Sigmoid colon (tissue), 7 donors: ENCODE measurements around the gene CMTR1. TPM values are rescaled to one million over a fixed set of nuclear protein-coding genes. Genes with fewer than 3 reads are reported as not detected.
A peak's percentile ranks its signal among the peaks of the same experiment; 100 is the strongest.

ENCODE experiments used
- DNase-seq: peaks from one replicate; pipeline ENCODE4 v3.0.0-alpha.2; 2019
- H3K27ac ChIP-seq, 4 donors: fragments of 200-600 bp; sonication (generic); one replicate each; pipeline ENCODE4 v1.5.1; 2016 to 2019; ENCODE audit warnings: mild to moderate bottlenecking in 1 of 4
- H3K27me3 ChIP-seq, 3 donors: fragments of 200-600 bp; sonication (generic); one replicate each; pipeline ENCODE4 v1.5.1; 2019; ENCODE audit warnings: mild to moderate bottlenecking in 1 of 3
- H3K36me3 ChIP-seq, 4 donors: fragments of 200-600 bp; sonication (generic); one replicate each; pipeline ENCODE4 v1.5.1; 2016 to 2019
- H3K4me1 ChIP-seq, 4 donors: fragments of 200-600 bp; sonication (generic); one replicate each; pipeline ENCODE4 v1.5.1; 2017 to 2019
- H3K4me3 ChIP-seq, 4 donors: fragments of 200-600 bp; sonication (generic); one replicate each; pipeline ENCODE4 v1.5.1; 2017 to 2019; ENCODE audit warnings: mild to moderate bottlenecking in 2 of 4, moderate library complexity in 1 of 4
- H3K9me3 ChIP-seq, 4 donors: fragments of 200-600 bp in 3 of 4; sonication (generic) in 3 of 4; one replicate each; pipeline versions ENCODE4 v1.5.1 to v1.6.1; 2013 to 2019
- EP300 ChIP-seq, 4 donors: sonication (generic); formaldehyde crosslinking; IDR thresholded peaks; one replicate each; pipeline ENCODE4 v1.6.1; 2017; ENCODE audit warnings: antibody characterized with exemption in 4 of 4
- POLR2A ChIP-seq, 2 donors: fragments of 450-650 bp; IDR thresholded peaks; one replicate each; pipeline ENCODE4 v1.6.1; 2016; ENCODE audit warnings: antibody characterized with exemption in 2 of 2, mild to moderate bottlenecking in 2 of 2, moderate library complexity in 2 of 2
- POLR2AphosphoS5 ChIP-seq, 4 donors: sonication (generic); formaldehyde crosslinking; IDR thresholded peaks; one replicate each; pipeline ENCODE4 v1.6.1; 2017; ENCODE audit warnings: antibody characterized with exemption in 4 of 4
- WGBS, 2 donors: extraction: QIAGEN DNeasy Blood & Tissue Kit; methylation state at CpG; one replicate each; pipeline ENCODE4 v1.1.7; 2013; 5-methylcytosine and 5-hydroxymethylcytosine counted together
- intact Hi-C: fragments of 100-400 bp; cut with DNase I; formaldehyde crosslinking; loops from one replicate; pipeline ENCODE4 v1.15.1; 2023
- polyA plus RNA-seq, 3 donors: library from polyadenylated mRNA; stranded (reverse); fragments of 200-250 nt; gene quantifications; one replicate each; pipeline ENCODE4 v1.2.3, GENCODE V29; 2013
- total RNA-seq, 4 donors: library from RNA; depleted of rRNA; stranded (reverse); fragments of >200 nt; gene quantifications; one replicate each; pipeline ENCODE4 v1.1.0, GENCODE V29; 2016
- TF ChIP-seq, protein P1 (sequence below), 4 experiments: fragments of 450-650 bp in 3 of 4; fragments of 200-600 bp in 1 of 4; IDR thresholded peaks; one replicate each; pipeline ENCODE4 v1.5.1; 2016 to 2019; ENCODE audit warnings: antibody characterized with exemption in 4 of 4, mild to moderate bottlenecking in 3 of 4, moderate library complexity in 2 of 4
- donor health status: healthy with polysubstance abuse.
- donor health status: Bipolar disorder and iron deficiency.
- donor health status: healthy.

CMTR1 gene, protein sequence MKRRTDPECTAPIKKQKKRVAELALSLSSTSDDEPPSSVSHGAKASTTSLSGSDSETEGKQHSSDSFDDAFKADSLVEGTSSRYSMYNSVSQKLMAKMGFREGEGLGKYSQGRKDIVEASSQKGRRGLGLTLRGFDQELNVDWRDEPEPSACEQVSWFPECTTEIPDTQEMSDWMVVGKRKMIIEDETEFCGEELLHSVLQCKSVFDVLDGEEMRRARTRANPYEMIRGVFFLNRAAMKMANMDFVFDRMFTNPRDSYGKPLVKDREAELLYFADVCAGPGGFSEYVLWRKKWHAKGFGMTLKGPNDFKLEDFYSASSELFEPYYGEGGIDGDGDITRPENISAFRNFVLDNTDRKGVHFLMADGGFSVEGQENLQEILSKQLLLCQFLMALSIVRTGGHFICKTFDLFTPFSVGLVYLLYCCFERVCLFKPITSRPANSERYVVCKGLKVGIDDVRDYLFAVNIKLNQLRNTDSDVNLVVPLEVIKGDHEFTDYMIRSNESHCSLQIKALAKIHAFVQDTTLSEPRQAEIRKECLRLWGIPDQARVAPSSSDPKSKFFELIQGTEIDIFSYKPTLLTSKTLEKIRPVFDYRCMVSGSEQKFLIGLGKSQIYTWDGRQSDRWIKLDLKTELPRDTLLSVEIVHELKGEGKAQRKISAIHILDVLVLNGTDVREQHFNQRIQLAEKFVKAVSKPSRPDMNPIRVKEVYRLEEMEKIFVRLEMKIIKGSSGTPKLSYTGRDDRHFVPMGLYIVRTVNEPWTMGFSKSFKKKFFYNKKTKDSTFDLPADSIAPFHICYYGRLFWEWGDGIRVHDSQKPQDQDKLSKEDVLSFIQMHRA
- total RNA-seq (10 to 100 TPM; 30.8 to 33.5 (median 33.3) TPM), polyA plus RNA-seq (10 to 100 TPM in 1 of 3 donors, 1 to 10 TPM in 2; 4.2 to 27.0 (median 4.8) TPM)

DNA sequence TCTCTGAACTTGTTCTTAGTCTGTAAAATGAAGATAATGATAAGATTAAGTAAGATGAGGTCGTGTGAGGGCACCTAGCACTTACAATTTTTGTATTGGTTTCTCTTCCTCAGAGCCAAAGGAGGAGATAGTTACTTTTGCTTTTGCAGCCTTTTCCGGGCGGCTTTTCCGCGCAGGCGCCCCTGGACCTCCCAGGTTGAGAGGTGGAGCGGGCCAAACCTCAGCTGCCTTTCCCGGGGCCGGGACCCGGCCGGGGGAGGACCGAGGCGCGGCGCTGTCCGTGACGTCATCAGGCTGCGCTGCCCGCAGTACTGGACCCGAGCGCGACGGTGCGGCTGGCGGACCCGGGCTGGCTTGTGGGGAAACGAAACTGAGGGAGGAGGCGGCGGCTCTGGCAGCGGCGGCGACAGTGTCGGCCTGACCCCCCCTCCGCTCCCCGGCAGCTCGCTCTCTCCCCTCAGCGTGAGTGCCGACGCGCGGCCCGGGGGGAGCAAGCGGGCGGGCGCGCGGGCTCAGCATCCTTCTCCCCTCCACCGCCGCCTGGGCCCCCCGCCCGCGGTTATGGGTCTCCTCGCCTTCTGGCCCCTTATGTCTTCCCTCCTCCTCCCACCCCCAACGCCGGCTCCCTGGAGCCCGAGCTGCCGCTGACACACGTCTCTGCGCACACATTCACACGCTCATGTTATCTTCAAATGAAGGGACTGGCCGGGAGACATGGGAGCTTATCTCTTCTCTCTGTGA, at the start of gene CMTR1:
CMTR1 (plus strand) TSS at position 306 of the 741 bp plus-strand sequence. CDS start 2,409 bp downstream, outside the sequence.
- peak within 1 kb of the TSS; percentile 81 to 97 (median 95) for H3K4me3 ChIP-seq
- peak within 1 kb of the TSS; percentile 90 to 96 (median 94) for H3K27ac ChIP-seq
- H3K27me3 ChIP-seq: no peaks in the 10 kb centered on the region
- peak; percentile 76 to 94 (median 90) for TF ChIP-seq POLR2AphosphoS5 (IDR thresholded peaks at IDR 0.05)
- peak in 1 of 4 donors; percentile 53 for TF ChIP-seq EP300 (IDR thresholded peaks at IDR 0.05)
- TF ChIP-seq POLR2A (IDR thresholded peaks at IDR 0.05): peak; percentile 44 to 57
- TF ChIP-seq, protein P1, sequence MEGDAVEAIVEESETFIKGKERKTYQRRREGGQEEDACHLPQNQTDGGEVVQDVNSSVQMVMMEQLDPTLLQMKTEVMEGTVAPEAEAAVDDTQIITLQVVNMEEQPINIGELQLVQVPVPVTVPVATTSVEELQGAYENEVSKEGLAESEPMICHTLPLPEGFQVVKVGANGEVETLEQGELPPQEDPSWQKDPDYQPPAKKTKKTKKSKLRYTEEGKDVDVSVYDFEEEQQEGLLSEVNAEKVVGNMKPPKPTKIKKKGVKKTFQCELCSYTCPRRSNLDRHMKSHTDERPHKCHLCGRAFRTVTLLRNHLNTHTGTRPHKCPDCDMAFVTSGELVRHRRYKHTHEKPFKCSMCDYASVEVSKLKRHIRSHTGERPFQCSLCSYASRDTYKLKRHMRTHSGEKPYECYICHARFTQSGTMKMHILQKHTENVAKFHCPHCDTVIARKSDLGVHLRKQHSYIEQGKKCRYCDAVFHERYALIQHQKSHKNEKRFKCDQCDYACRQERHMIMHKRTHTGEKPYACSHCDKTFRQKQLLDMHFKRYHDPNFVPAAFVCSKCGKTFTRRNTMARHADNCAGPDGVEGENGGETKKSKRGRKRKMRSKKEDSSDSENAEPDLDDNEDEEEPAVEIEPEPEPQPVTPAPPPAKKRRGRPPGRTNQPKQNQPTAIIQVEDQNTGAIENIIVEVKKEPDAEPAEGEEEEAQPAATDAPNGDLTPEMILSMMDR (IDR thresholded peaks at IDR 0.05): no peak
- DNase-seq: peak; percentile 97
- no peaks in the 10 kb centered on the region for H3K9me3 ChIP-seq
- 0% methylated on average over 61 of the region's 61 CpGs for WGBS, 2 donors
- intact Hi-C loops: loop anchor here (2.0 kb wide), 1 partner anchor 66 kb away; the partner anchor contains the start of gene CCDC167
- H3K4me1 ChIP-seq: peaks cover 0 to 26% (median 24%) of the 10 kb centered on the region in 4 donors
- peaks cover 0 to 27% (median 10%) of the 10 kb centered on the region in 4 donors for H3K36me3 ChIP-seq

DNA sequence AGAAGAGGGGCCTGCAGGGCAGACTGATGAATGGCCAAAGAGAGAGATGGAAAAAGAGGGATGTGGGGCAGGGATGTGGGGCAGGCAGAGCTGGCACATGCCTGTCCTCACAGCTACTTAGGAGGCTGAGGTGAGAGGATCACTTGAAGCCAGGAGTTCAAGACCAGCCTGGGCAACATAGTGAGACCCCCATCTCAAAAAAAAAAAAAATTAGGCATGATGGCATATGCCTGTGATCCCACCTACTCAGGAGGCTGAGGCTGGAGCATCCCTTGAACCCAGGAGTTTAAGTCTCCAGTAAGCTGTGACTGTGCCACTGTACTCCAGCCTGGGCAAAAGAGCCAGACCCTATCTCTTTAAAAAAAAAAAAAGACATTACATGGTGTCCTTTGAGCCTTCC, 44.4 kb upstream of the CMTR1 start:
- H3K4me1 ChIP-seq: no peaks in the 10 kb centered on the region
- no peak overlapping the region for H3K27ac ChIP-seq
- DNase-seq: no peak
- intact Hi-C loops: loop anchor here (10.0 kb wide), 1 partner anchor 306 kb away; the partner anchor contains the start of gene MDGA1
- peaks cover 5 to 75% (median 15%) of the 10 kb centered on the region in 4 donors for H3K36me3 ChIP-seq
- TF ChIP-seq EP300 (IDR thresholded peaks at IDR 0.05): no peak
- no peak for TF ChIP-seq POLR2AphosphoS5 (IDR thresholded peaks at IDR 0.05)
- no peaks in the 10 kb centered on the region for H3K9me3 ChIP-seq
- no peaks in the 10 kb centered on the region for H3K27me3 ChIP-seq
- no peak overlapping the region for H3K4me3 ChIP-seq

DNA sequence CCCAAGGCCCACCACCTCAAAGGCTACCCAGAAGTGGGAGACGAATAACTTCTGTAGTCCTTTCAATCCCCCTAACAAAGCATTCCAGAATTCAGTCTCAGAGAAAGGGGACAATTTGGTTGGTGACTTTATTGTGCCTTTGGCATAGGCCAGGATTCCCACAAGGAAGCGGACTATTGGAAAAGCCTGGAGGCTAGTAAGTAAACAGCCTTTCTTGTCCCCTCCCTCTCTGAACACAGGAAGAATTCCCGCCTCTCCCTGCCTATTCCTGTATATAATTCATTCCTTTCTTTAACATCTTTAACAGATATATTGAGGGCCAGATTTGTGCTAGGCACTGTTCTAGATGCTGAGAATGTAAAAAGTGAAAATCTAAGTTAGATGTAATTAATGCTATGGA, 43.2 kb upstream of the CMTR1 start:
- Histone ChIP-seq H3K4me1 (no peaks in the 10 kb centered on the region), H3K36me3 (peaks cover 5 to 68% (median 15%) of the 10 kb centered on the region in 4 donors), H3K27me3 (no peaks in the 10 kb centered on the region), H3K4me3 (no peak overlapping the region), H3K27ac (no peak overlapping the region), H3K9me3 (no peaks in the 10 kb centered on the region)
- WGBS, 2 donors: 83 to 90% methylated on average over 3 of the region's 3 CpGs
- intact Hi-C loops: loop anchor here (10.0 kb wide), 1 partner anchor 305 kb away; the partner anchor contains the start of gene MDGA1
- DNase-seq: no peak
- no peak for TF ChIP-seq EP300 (IDR thresholded peaks at IDR 0.05)
- TF ChIP-seq POLR2AphosphoS5 (IDR thresholded peaks at IDR 0.05): no peak
- no peak for TF ChIP-seq POLR2A (IDR thresholded peaks at IDR 0.05)
- TF ChIP-seq, protein P1 (IDR thresholded peaks at IDR 0.05): no peak

DNA sequence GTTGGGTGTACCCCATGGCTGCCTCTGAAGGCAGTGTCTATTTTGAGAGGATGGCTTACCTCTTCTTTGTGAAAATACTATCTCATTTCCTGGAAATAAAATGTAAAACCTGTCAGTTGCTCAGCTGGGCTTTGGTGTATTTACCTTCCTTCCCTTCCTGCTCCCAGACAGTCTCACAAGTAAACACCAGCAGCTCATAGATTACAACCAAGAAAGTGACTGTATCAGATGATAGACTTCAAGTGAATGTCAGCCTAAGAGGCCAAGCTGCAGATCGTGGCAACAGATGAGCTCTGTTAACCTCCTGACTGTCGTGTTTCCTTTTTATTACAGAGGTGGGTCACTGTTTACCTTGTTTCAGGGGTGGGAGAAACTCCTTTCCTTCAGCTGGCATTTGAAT, 41.9 kb upstream of the CMTR1 start:
- Histone ChIP-seq H3K36me3 (peaks cover 5 to 65% (median 15%) of the 10 kb centered on the region in 4 donors), H3K27ac (no peak overlapping the region), H3K9me3 (no peaks in the 10 kb centered on the region), H3K27me3 (no peaks in the 10 kb centered on the region), H3K4me1 (no peaks in the 10 kb centered on the region), H3K4me3 (no peak overlapping the region)
- WGBS, 2 donors: 19 to 60% methylated on average over 2 of the region's 2 CpGs
- no peak for DNase-seq
- TF ChIP-seq EP300 (IDR thresholded peaks at IDR 0.05) (no peak), POLR2A (IDR thresholded peaks at IDR 0.05) (no peak), POLR2AphosphoS5 (IDR thresholded peaks at IDR 0.05) (no peak)
- TF ChIP-seq, protein P1 (IDR thresholded peaks at IDR 0.05): no peak
- intact Hi-C loops: no loop called here
